Measurements from ENCODE around the gene DHRS9.
"Not testable (repeated sequence)": the region's sequence is repeated elsewhere in the genome, so short reads cannot be mapped to it uniquely, and the experiment has no call there.

DHRS9 gene

GRCh38 chr2:169039702-169040101 is 29.7 kb upstream of the DHRS9 start:
- H3K36me3 ChIP-seq (ENCODE audit: control insufficient read depth in 1 of 2, insufficient read depth in 2 of 2, low read length in 2 of 2) = no peaks in the 10 kb centered on the region
- peaks cover 7 to 9% of the 10 kb centered on the region in 2 donors for H3K9me3 ChIP-seq (ENCODE audit: control insufficient read depth in 1 of 2, low read length in 2 of 2)
- no peak overlapping the region for H3K4me3 ChIP-seq (ENCODE audit: low read depth in 1 of 2, low read length in 2 of 2)
- no peaks in the 10 kb centered on the region for H3K27me3 ChIP-seq (ENCODE audit: low read depth, low read length)
- no peak overlapping the region for H3K27ac ChIP-seq (ENCODE audit: low read length)
- H3K4me1 ChIP-seq (ENCODE audit: control insufficient read depth in 1 of 2, insufficient read depth in 2 of 2, low read length in 2 of 2) = no peaks in the 10 kb centered on the region

- peaks cover 5 to 9% of the 10 kb centered on the region in 2 donors for H3K9me3 ChIP-seq (ENCODE audit: control insufficient read depth in 1 of 2, low read length in 2 of 2)
- H3K4me1 ChIP-seq (ENCODE audit: control insufficient read depth in 1 of 2, insufficient read depth in 2 of 2, low read length in 2 of 2) = no peaks in the 10 kb centered on the region
- no peaks in the 10 kb centered on the region for H3K36me3 ChIP-seq (ENCODE audit: control insufficient read depth in 1 of 2, insufficient read depth in 2 of 2, low read length in 2 of 2)
- no peak overlapping the region for H3K27ac ChIP-seq (ENCODE audit: low read length)
- H3K4me3 ChIP-seq (ENCODE audit: low read depth in 1 of 2, low read length in 2 of 2) = no peak overlapping the region
- no peaks in the 10 kb centered on the region for H3K27me3 ChIP-seq (ENCODE audit: low read depth, low read length)
Measured at GRCh38 chr2:169041594-169041993, 27.8 kb upstream of the DHRS9 start.

GRCh38 chr2:169042856-169043255 is 26.5 kb upstream of the DHRS9 start:
- peaks cover 5 to 9% of the 10 kb centered on the region in 2 donors for H3K9me3 ChIP-seq (ENCODE audit: control insufficient read depth in 1 of 2, low read length in 2 of 2)
- H3K4me3 ChIP-seq (ENCODE audit: low read depth in 1 of 2, low read length in 2 of 2) = no peak overlapping the region
- H3K27ac ChIP-seq (ENCODE audit: low read length) = no peak overlapping the region
- no peaks in the 10 kb centered on the region for H3K27me3 ChIP-seq (ENCODE audit: low read depth, low read length)
- H3K36me3 ChIP-seq (ENCODE audit: control insufficient read depth in 1 of 2, insufficient read depth in 2 of 2, low read length in 2 of 2) = no peaks in the 10 kb centered on the region
- H3K4me1 ChIP-seq (ENCODE audit: control insufficient read depth in 1 of 2, insufficient read depth in 2 of 2, low read length in 2 of 2) = no peaks in the 10 kb centered on the region

DNA sequence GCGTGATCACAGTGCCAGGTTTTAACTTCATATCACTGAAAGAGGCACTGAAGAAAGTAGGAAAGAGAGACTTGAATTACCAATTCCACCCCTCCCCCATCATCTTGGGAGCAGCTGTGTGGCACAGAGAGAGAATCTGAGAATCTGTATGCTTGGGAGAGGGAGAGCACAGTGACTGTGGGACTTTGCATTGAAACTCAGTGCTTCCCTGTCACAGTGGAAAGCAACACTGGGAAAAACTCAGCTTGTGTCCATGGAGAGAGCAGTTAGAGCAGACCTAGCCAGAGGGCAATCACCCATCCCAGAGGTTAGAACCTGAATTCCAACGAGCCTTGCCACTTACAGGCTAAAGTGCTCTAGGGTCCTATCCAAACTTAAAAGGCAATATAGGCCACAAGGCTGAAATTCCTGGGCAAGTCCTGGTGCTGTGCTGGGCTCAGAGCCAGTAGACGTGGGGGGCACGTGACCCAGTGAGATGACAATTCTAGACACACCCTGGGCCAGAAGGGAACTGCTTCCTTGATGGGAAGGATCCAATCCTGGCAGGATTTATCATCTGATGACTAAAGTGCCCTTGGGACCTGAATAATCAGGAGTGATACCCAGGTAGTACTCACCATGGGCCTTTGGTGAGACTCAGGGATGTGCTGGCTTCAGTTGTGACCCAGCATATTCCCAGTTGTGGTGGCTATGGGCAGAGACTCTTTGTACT is 22.8 kb upstream of the DHRS9 start:
- H3K27ac ChIP-seq (ENCODE audit: low read length) = no peak overlapping the region
- H3K9me3 ChIP-seq (ENCODE audit: control insufficient read depth in 1 of 2, low read length in 2 of 2) = peaks cover 5 to 9% of the 10 kb centered on the region in 2 donors
- no peaks in the 10 kb centered on the region for H3K4me1 ChIP-seq (ENCODE audit: control insufficient read depth in 1 of 2, insufficient read depth in 2 of 2, low read length in 2 of 2)
- H3K4me3 ChIP-seq (ENCODE audit: low read depth in 1 of 2, low read length in 2 of 2) = no peak overlapping the region
- H3K36me3 ChIP-seq (ENCODE audit: control insufficient read depth in 1 of 2, insufficient read depth in 2 of 2, low read length in 2 of 2) = no peaks in the 10 kb centered on the region
- no peaks in the 10 kb centered on the region for H3K27me3 ChIP-seq (ENCODE audit: low read depth, low read length)

DNA sequence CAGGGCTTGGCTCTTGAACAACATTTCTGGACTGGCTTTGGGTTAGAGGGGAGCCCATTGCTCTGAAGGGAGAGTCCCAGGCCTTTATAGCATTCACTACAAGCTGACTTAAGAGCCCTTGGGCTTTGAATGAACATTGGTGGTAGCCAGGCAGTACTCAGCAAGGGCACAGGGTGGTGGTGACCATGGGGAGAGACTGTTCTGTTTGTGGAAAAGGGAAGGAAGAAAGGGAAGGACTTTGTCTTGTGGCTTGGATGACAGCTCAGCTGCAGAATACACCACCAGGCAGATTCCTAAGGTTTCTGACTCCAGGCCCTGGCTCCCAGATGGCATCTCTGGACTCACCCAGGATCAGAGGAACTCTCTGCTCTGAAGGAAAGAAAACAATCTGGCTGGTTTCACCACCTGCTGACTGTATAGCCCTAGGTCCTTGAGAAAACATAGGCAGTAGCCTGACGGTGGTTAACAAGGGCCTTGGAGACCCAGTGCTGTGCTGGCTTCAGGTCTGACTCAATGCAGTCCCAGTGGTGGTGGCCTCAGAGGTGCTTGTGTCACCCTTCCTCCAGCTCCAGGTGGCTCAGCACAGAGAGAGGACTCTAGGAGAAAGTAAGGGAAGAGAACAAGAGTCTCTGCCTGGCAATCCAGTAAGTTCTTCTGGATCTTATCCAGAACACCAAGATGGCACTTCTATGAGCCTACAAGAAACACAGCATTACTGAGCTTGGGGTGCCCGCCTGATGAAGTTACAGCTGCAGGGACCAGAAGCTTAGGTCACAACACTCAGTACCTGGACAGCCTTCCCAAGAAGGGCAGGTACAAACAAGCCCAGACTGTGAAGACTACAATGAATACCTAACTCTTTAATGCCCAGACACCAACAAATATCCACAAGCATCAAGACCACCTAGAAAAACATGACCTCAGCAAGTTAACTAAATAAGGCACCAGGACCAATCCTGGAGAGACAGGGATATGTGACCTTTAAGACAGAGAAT is 21.8 kb upstream of the DHRS9 start:
- no peaks in the 10 kb centered on the region for H3K4me1 ChIP-seq (ENCODE audit: control insufficient read depth in 1 of 2, insufficient read depth in 2 of 2, low read length in 2 of 2)
- H3K27ac ChIP-seq (ENCODE audit: low read length) = no peak overlapping the region
- H3K4me3 ChIP-seq (ENCODE audit: low read depth in 1 of 2, low read length in 2 of 2) = no peak overlapping the region
- H3K27me3 ChIP-seq (ENCODE audit: low read depth, low read length) = no peaks in the 10 kb centered on the region
- H3K9me3 ChIP-seq (ENCODE audit: control insufficient read depth in 1 of 2, low read length in 2 of 2) = peaks cover 3 to 5% of the 10 kb centered on the region in 2 donors
- no peaks in the 10 kb centered on the region for H3K36me3 ChIP-seq (ENCODE audit: control insufficient read depth in 1 of 2, insufficient read depth in 2 of 2, low read length in 2 of 2)

DNA sequence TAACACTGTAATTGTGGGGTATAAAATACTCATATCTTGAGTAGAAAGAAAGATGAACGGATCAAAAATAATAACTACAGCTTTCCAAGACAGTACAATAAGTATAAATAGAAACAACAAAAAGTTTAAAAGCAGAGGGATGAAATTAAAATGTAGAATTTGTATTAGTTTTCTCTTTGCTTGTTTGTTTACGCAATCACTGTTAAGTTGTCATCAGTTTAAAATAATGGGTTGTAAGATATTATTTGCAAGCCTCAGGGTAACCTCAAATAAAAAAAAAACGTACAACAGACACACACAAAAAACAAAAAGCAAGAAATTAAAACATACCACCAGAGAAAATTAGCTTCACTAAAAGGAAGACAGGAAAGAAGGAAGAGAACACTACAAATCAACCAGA is 20.2 kb upstream of the DHRS9 start:
- H3K4me1 ChIP-seq (ENCODE audit: control insufficient read depth in 1 of 2, insufficient read depth in 2 of 2, low read length in 2 of 2) = no peaks in the 10 kb centered on the region

GRCh38 chr2:169050476-169051240 is 18.7 kb upstream of the DHRS9 start:
- Histone ChIP-seq H3K27me3 (ENCODE audit: low read depth, low read length) (no peaks in the 10 kb centered on the region), H3K4me1 (ENCODE audit: control insufficient read depth in 1 of 2, insufficient read depth in 2 of 2, low read length in 2 of 2) (no peaks in the 10 kb centered on the region), H3K27ac (ENCODE audit: low read length) (no peak overlapping the region), H3K9me3 (ENCODE audit: control insufficient read depth in 1 of 2, low read length in 2 of 2) (peaks cover 0 to 9% of the 10 kb centered on the region in 2 donors), H3K4me3 (ENCODE audit: low read depth in 1 of 2, low read length in 2 of 2) (no peak overlapping the region), H3K36me3 (ENCODE audit: control insufficient read depth in 1 of 2, insufficient read depth in 2 of 2, low read length in 2 of 2) (no peaks in the 10 kb centered on the region)

More for the DNA sequence above, 20.2 kb upstream of the DHRS9 start:
- no peaks in the 10 kb centered on the region for H3K36me3 ChIP-seq (ENCODE audit: control insufficient read depth in 1 of 2, insufficient read depth in 2 of 2, low read length in 2 of 2)
- no peaks in the 10 kb centered on the region for H3K27me3 ChIP-seq (ENCODE audit: low read depth, low read length)
- no peaks in the 10 kb centered on the region for H3K9me3 ChIP-seq (ENCODE audit: control insufficient read depth in 1 of 2, low read length in 2 of 2)
- H3K4me3 ChIP-seq (ENCODE audit: low read depth in 1 of 2, low read length in 2 of 2) = no peak overlapping the region
- H3K27ac ChIP-seq (ENCODE audit: low read length) = no peak overlapping the region

DNA sequence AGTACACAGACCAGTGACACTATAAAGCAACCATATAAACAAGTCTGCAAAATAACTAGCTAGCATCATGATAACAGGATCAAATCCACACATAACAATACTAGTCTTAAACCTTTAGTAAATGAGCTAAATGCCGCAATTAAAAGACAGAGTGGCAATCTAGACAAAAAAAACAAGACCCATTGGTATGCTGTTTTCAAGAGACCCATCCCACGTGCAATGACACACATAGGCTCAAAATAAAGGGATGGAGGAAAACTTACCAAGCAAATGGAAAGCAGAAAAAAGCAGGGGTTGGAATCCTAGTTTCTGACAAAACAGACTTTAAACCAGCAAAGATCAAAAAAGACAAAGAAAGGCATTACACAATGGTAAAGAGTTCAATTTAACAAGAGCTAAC is 14.8 kb upstream of the DHRS9 start:
- H3K27ac ChIP-seq (ENCODE audit: low read length); H3K36me3 ChIP-seq (ENCODE audit: control insufficient read depth in 1 of 2, insufficient read depth in 2 of 2, low read length in 2 of 2); H3K4me1 ChIP-seq (ENCODE audit: control insufficient read depth in 1 of 2, insufficient read depth in 2 of 2, low read length in 2 of 2); H3K27me3 ChIP-seq (ENCODE audit: low read depth, low read length): not testable (repeated sequence)
- H3K4me3 ChIP-seq (ENCODE audit: low read depth in 1 of 2, low read length in 2 of 2) = peak overlapping the region in 1 of 2 donors; percentile 17
- peaks cover 0 to 16% of the 10 kb centered on the region in 2 donors for H3K9me3 ChIP-seq (ENCODE audit: control insufficient read depth in 1 of 2, low read length in 2 of 2)

DNA sequence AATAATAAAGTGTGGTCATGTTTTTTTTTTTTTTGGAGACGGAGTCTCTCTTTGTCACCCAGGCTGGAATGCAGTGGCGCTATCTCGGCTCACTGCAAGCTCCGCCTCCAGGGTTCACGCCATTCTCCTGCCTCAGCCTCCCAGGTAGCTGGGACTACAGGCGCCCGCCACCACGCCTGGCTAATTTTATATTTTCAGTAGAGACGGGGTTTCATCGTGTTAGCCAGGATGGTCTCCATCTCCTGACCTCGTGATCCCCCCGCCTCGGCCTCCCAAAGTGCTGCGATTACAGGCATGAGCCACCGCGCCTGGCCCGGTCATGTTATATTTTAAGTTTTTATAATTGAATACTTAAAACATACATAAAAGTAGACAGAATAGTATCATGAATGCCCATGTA is 5.2 kb upstream of the DHRS9 start:
- H3K9me3 ChIP-seq (ENCODE audit: control insufficient read depth in 1 of 2, low read length in 2 of 2); H3K36me3 ChIP-seq (ENCODE audit: control insufficient read depth in 1 of 2, insufficient read depth in 2 of 2, low read length in 2 of 2); H3K4me1 ChIP-seq (ENCODE audit: control insufficient read depth in 1 of 2, insufficient read depth in 2 of 2, low read length in 2 of 2); H3K27ac ChIP-seq (ENCODE audit: low read length); H3K4me3 ChIP-seq (ENCODE audit: low read depth in 1 of 2, low read length in 2 of 2); H3K27me3 ChIP-seq (ENCODE audit: low read depth, low read length): not testable (repeated sequence)

GRCh38 chr2:169065422-169065821 is 3.9 kb upstream of the DHRS9 start:
- H3K36me3 ChIP-seq (ENCODE audit: control insufficient read depth in 1 of 2, insufficient read depth in 2 of 2, low read length in 2 of 2) = no peaks in the 10 kb centered on the region
- no peak overlapping the region for H3K4me3 ChIP-seq (ENCODE audit: low read depth in 1 of 2, low read length in 2 of 2)
- H3K9me3 ChIP-seq (ENCODE audit: control insufficient read depth in 1 of 2, low read length in 2 of 2) = no peaks in the 10 kb centered on the region
- H3K27ac ChIP-seq (ENCODE audit: low read length) = no peak overlapping the region
- no peaks in the 10 kb centered on the region for H3K27me3 ChIP-seq (ENCODE audit: low read depth, low read length)
- H3K4me1 ChIP-seq (ENCODE audit: control insufficient read depth in 1 of 2, insufficient read depth in 2 of 2, low read length in 2 of 2) = no peaks in the 10 kb centered on the region
